ENCODE measurements around the gene TAS2R31. TPM values are rescaled to one million over a fixed set of nuclear protein-coding genes. Genes with fewer than 3 reads are reported as not detected.

The TAS2R31 gene
- total RNA-seq, 1 donor from 2014 or later, result 13.2 TPM

- Histone ChIP-seq H3K79me2 (ENCODE audit: low read depth) (no peaks in the 10 kb centered on the region), H3K27ac (no peak overlapping the region), H3K36me3 (no peaks in the 10 kb centered on the region), H3F3A (ENCODE audit: low read depth) (no peaks in the 10 kb centered on the region), H3K9ac (no peak overlapping the region), H3K27me3 (no peaks in the 10 kb centered on the region), H3K4me3 (no peak overlapping the region), H3K9me3 (ENCODE audit: low read depth) (no peaks in the 10 kb centered on the region), H2AFZ (replicated peaks) (no peak overlapping the region), H3K4me2 (no peak overlapping the region), H3K4me1 (no peaks in the 10 kb centered on the region), H4K20me1 (ENCODE audit: low read depth) (no peaks in the 10 kb centered on the region)
- no peak overlapping the region for H3K4me3 Mint-ChIP-seq
- peaks cover 18% of the 10 kb centered on the region for H3K36me3 Mint-ChIP-seq
- peaks cover 2% of the 10 kb centered on the region for H3K27me3 Mint-ChIP-seq (ENCODE audit: insufficient read depth, low read depth)
- DNase-seq (ENCODE audit: low spot score), result no peak
- H3K4me1 Mint-ChIP-seq, result peaks cover 2% of the 10 kb centered on the region
- no peak overlapping the region for H3K27ac Mint-ChIP-seq
- TF ChIP-seq EZH2phosphoT487 (IDR thresholded peaks at IDR 0.05), result no peak
- no peak for TF ChIP-seq EZH2 (IDR thresholded peaks at IDR 0.05)
- no peak for TF ChIP-seq CTCF (IDR thresholded peaks at IDR 0.05)
- H3K9me3 Mint-ChIP-seq, result no peaks in the 10 kb centered on the region
Observed at GRCh38 chr12:11016937-11017336, 14.3 kb downstream of the TAS2R31 start.

GRCh38 chr12:11015775-11016430 lies 15.3 kb downstream of the TAS2R31 start:
- Histone ChIP-seq H3K4me1 (no peaks in the 10 kb centered on the region), H3K27ac (no peak overlapping the region), H3K4me3 (no peak overlapping the region)

GRCh38 chr12:11014234-11014633 lies 17.0 kb downstream of the TAS2R31 start:
- no peak for DNase-seq (ENCODE audit: low spot score)
- no peak overlapping the region for H3K4me3 ChIP-seq
- H3K9ac ChIP-seq, result no peak overlapping the region
- H3K4me1 ChIP-seq, result no peaks in the 10 kb centered on the region
- H3K27ac ChIP-seq, result no peak overlapping the region
- H3K27me3 ChIP-seq, result no peaks in the 10 kb centered on the region
- Mint-ChIP-seq H3K36me3 (peaks cover 12% of the 10 kb centered on the region), H3K27ac (no peak overlapping the region), H3K27me3 (ENCODE audit: insufficient read depth, low read depth) (peaks cover 2% of the 10 kb centered on the region), H3K9me3 (no peaks in the 10 kb centered on the region), H3K4me1 (peaks cover 2% of the 10 kb centered on the region), H3K4me3 (no peak overlapping the region)
- H3K9me3 ChIP-seq (ENCODE audit: low read depth), result no peaks in the 10 kb centered on the region
- H4K20me1 ChIP-seq (ENCODE audit: low read depth), result no peaks in the 10 kb centered on the region
- no peaks in the 10 kb centered on the region for H3F3A ChIP-seq (ENCODE audit: low read depth)
- no peaks in the 10 kb centered on the region for H3K79me2 ChIP-seq (ENCODE audit: low read depth)
- no peaks in the 10 kb centered on the region for H3K36me3 ChIP-seq
- H2AFZ ChIP-seq (replicated peaks), result no peak overlapping the region
- no peak overlapping the region for H3K4me2 ChIP-seq
- no peak for TF ChIP-seq EZH2 (IDR thresholded peaks at IDR 0.05)
- TF ChIP-seq EZH2phosphoT487 (IDR thresholded peaks at IDR 0.05), result no peak
- TF ChIP-seq CTCF (IDR thresholded peaks at IDR 0.05), result no peak

More at GRCh38 chr12:11015775-11016430, 15.3 kb downstream of the TAS2R31 start:
- H3K36me3 ChIP-seq, result no peaks in the 10 kb centered on the region
- H3K4me3 Mint-ChIP-seq, result no peak overlapping the region
- TF ChIP-seq EZH2 (IDR thresholded peaks at IDR 0.05), result no peak
- no peak for TF ChIP-seq CTCF (IDR thresholded peaks at IDR 0.05)
- TF ChIP-seq EZH2phosphoT487 (IDR thresholded peaks at IDR 0.05), result no peak
- peaks cover 15% of the 10 kb centered on the region for H3K36me3 Mint-ChIP-seq
- no peak overlapping the region for H3K27ac Mint-ChIP-seq
- no peak for DNase-seq (ENCODE audit: low spot score)
- H3K79me2 ChIP-seq (ENCODE audit: low read depth), result no peaks in the 10 kb centered on the region
- H3K9me3 ChIP-seq (ENCODE audit: low read depth), result no peaks in the 10 kb centered on the region
- peaks cover 2% of the 10 kb centered on the region for H3K27me3 Mint-ChIP-seq (ENCODE audit: insufficient read depth, low read depth)
- H3K4me2 ChIP-seq, result no peak overlapping the region
- peaks cover 2% of the 10 kb centered on the region for H3K4me1 Mint-ChIP-seq
- H3F3A ChIP-seq (ENCODE audit: low read depth), result no peaks in the 10 kb centered on the region
- no peaks in the 10 kb centered on the region for H3K27me3 ChIP-seq
- H3K9me3 Mint-ChIP-seq, result no peaks in the 10 kb centered on the region
- no peak overlapping the region for H2AFZ ChIP-seq (replicated peaks)
- H3K9ac ChIP-seq, result no peak overlapping the region
- no peaks in the 10 kb centered on the region for H4K20me1 ChIP-seq (ENCODE audit: low read depth)

Data from neural progenitor cell (in vitro differentiated cells).